Measurements from ENCODE around the gene FAR1.

DNA sequence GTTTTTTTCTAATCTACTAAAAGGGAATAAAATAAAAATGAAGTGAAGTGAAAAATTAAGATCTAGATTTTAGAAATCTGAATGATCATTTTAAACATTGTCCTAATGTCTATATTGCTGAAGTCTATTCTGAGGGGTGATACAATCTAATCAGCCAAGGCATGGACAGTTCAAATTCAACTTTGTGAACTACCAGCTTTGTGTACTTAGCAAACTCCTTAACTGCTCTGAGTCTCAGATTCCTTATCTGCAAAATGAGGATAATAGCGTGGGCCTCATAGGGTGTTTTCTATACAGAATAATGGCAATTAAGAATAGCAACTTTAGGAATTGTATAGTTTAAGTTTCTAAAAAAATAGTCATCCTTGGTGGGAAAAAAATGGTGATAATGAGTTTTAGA, 31.4 kb downstream of the FAR1 start:
- TF ChIP-seq, protein P1, sequence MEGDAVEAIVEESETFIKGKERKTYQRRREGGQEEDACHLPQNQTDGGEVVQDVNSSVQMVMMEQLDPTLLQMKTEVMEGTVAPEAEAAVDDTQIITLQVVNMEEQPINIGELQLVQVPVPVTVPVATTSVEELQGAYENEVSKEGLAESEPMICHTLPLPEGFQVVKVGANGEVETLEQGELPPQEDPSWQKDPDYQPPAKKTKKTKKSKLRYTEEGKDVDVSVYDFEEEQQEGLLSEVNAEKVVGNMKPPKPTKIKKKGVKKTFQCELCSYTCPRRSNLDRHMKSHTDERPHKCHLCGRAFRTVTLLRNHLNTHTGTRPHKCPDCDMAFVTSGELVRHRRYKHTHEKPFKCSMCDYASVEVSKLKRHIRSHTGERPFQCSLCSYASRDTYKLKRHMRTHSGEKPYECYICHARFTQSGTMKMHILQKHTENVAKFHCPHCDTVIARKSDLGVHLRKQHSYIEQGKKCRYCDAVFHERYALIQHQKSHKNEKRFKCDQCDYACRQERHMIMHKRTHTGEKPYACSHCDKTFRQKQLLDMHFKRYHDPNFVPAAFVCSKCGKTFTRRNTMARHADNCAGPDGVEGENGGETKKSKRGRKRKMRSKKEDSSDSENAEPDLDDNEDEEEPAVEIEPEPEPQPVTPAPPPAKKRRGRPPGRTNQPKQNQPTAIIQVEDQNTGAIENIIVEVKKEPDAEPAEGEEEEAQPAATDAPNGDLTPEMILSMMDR (IDR thresholded peaks at IDR 0.05; ENCODE audit: insufficient read depth, low read length, poor library complexity, severe bottlenecking), result no peak
- TF ChIP-seq EZH2phosphoT487 (conservative IDR thresholded peaks at IDR 0.05; ENCODE audit: low read length), result no peak
